ENCODE measurements around the gene ABHD16A. TPM values are rescaled to one million over a fixed set of nuclear protein-coding genes. Genes with fewer than 3 reads are reported as not detected.

The ABHD16A gene
- total and polyA plus RNA-seq, 2 of the 13 experiments (the other 11 are each of a cell fraction or from before 2014, with no cell fraction given): 43.5 to 45.4 TPM

- TF ChIP-seq, protein P1, sequence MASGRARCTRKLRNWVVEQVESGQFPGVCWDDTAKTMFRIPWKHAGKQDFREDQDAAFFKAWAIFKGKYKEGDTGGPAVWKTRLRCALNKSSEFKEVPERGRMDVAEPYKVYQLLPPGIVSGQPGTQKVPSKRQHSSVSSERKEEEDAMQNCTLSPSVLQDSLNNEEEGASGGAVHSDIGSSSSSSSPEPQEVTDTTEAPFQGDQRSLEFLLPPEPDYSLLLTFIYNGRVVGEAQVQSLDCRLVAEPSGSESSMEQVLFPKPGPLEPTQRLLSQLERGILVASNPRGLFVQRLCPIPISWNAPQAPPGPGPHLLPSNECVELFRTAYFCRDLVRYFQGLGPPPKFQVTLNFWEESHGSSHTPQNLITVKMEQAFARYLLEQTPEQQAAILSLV (CRISPR knock-in tag; IDR thresholded peaks at IDR 0.05; ENCODE audit: borderline replicate concordance): no peak
- TF ChIP-seq EED (CRISPR knock-in tag; IDR thresholded peaks at IDR 0.05) (no peak), ZNF724P (CRISPR knock-in tag; IDR thresholded peaks at IDR 0.05; ENCODE audit: borderline replicate concordance) (0 out of 2 replicates have a peak, but pooled peaks have one; percentile 42), E2F1 (CRISPR knock-in tag; IDR thresholded peaks at IDR 0.05) (no peak; the same call in 1 of the 2 replicates), HIC2 (CRISPR knock-in tag; IDR thresholded peaks at IDR 0.05; ENCODE audit: low read depth) (no peak), RARA (CRISPR knock-in tag; IDR thresholded peaks at IDR 0.05) (peak; percentile 86), PATZ1 (CRISPR knock-in tag; IDR thresholded peaks at IDR 0.05) (peak; percentile 97), CENPX (CRISPR knock-in tag; IDR thresholded peaks at IDR 0.05) (no peak), ZNF333 (CRISPR knock-in tag; IDR thresholded peaks at IDR 0.05; ENCODE audit: borderline replicate concordance) (no peak)
- TF ChIP-seq, protein P2, sequence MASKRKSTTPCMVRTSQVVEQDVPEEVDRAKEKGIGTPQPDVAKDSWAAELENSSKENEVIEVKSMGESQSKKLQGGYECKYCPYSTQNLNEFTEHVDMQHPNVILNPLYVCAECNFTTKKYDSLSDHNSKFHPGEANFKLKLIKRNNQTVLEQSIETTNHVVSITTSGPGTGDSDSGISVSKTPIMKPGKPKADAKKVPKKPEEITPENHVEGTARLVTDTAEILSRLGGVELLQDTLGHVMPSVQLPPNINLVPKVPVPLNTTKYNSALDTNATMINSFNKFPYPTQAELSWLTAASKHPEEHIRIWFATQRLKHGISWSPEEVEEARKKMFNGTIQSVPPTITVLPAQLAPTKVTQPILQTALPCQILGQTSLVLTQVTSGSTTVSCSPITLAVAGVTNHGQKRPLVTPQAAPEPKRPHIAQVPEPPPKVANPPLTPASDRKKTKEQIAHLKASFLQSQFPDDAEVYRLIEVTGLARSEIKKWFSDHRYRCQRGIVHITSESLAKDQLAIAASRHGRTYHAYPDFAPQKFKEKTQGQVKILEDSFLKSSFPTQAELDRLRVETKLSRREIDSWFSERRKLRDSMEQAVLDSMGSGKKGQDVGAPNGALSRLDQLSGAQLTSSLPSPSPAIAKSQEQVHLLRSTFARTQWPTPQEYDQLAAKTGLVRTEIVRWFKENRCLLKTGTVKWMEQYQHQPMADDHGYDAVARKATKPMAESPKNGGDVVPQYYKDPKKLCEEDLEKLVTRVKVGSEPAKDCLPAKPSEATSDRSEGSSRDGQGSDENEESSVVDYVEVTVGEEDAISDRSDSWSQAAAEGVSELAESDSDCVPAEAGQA (IDR thresholded peaks at IDR 0.05; ENCODE audit: low read depth): no peak
- TF ChIP-seq, protein P2 (CRISPR knock-in tag; IDR thresholded peaks at IDR 0.05; ENCODE audit: borderline replicate concordance): no peak
- TF ChIP-seq, protein P3, sequence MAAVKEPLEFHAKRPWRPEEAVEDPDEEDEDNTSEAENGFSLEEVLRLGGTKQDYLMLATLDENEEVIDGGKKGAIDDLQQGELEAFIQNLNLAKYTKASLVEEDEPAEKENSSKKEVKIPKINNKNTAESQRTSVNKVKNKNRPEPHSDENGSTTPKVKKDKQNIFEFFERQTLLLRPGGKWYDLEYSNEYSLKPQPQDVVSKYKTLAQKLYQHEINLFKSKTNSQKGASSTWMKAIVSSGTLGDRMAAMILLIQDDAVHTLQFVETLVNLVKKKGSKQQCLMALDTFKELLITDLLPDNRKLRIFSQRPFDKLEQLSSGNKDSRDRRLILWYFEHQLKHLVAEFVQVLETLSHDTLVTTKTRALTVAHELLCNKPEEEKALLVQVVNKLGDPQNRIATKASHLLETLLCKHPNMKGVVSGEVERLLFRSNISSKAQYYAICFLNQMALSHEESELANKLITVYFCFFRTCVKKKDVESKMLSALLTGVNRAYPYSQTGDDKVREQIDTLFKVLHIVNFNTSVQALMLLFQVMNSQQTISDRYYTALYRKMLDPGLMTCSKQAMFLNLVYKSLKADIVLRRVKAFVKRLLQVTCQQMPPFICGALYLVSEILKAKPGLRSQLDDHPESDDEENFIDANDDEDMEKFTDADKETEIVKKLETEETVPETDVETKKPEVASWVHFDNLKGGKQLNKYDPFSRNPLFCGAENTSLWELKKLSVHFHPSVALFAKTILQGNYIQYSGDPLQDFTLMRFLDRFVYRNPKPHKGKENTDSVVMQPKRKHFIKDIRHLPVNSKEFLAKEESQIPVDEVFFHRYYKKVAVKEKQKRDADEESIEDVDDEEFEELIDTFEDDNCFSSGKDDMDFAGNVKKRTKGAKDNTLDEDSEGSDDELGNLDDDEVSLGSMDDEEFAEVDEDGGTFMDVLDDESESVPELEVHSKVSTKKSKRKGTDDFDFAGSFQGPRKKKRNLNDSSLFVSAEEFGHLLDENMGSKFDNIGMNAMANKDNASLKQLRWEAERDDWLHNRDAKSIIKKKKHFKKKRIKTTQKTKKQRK (IDR thresholded peaks at IDR 0.05; ENCODE audit: low read length): no peak
Observed at GRCh38 chr6:31737315-31737990, 34.3 kb upstream of the ABHD16A start (continued).
